CD14-positive monocyte (primary cell): Measurements from ENCODE around the gene HOPX. TPM values are rescaled to one million over a fixed set of nuclear protein-coding genes. Genes with fewer than 3 reads are reported as not detected.

ENCODE experiments used
- DNase-seq, 3 donors: peaks; one replicate each; pipeline ENCODE4 v3.0.0-alpha.2; 2011 to 2022
- H2AFZ ChIP-seq: 2 replicates; pipeline ENCODE4 v1.6.0; 2012; ENCODE audit warnings: mild to moderate bottlenecking, low read depth, low read length, inconsistent platforms; ENCODE audit not compliant: insufficient read depth, poor library complexity, severe bottlenecking
- H3K27ac ChIP-seq, 2 donors: 1 replicate in 1 of 2; 2 replicates in 1 of 2; pipeline ENCODE4 v1.5.1; 2012 to 2013; ENCODE audit warnings: low read length in 2 of 2, control low read depth in 1 of 2, inconsistent platforms in 1 of 2, low read depth in 1 of 2, mild to moderate bottlenecking in 1 of 2
- H3K27me3 ChIP-seq, 2 donors: one replicate each; pipeline versions ENCODE4 v1.6.0 to v1.6.1; 2011 to 2013; ENCODE audit warnings: low read length in 2 of 2; ENCODE audit not compliant: control insufficient read depth in 2 of 2, insufficient read depth in 2 of 2
- H3K36me3 ChIP-seq, 2 donors: replicated peaks in 1 of 2; 1 replicate in 1 of 2; 2 replicates in 1 of 2; pipeline versions ENCODE4 v1.5.1 to v1.6.1; 2012 to 2013; ENCODE audit warnings: low read length in 2 of 2, control low read depth in 1 of 2, inconsistent platforms in 1 of 2, mild to moderate bottlenecking in 1 of 2; ENCODE audit not compliant: insufficient read depth in 2 of 2, control insufficient read depth in 1 of 2
- H3K4me1 ChIP-seq, 2 donors: 1 replicate in 1 of 2; 2 replicates in 1 of 2; pipeline versions ENCODE4 v1.5.1 to v1.6.1; 2012 to 2013; ENCODE audit warnings: low read length in 2 of 2, control low read depth in 1 of 2, inconsistent platforms in 1 of 2, mild to moderate bottlenecking in 1 of 2, moderate library complexity in 1 of 2; ENCODE audit not compliant: insufficient read depth in 2 of 2, control insufficient read depth in 1 of 2
- H3K4me2 ChIP-seq: replicated peaks from 2 replicates; pipeline ENCODE3; 2012; ENCODE audit warnings: low read length, moderate library complexity, mild to moderate bottlenecking; ENCODE audit not compliant: poor library complexity, severe bottlenecking; ENCODE audit errors: extremely low read depth
- H3K4me3 ChIP-seq, 3 experiments: fragments of 200-600 bp in 1 of 3; sonication (generic) in 1 of 3; replicated peaks in 1 of 3; 1 replicate in 2 of 3; 2 replicates in 1 of 3; pipeline ENCODE4 v1.5.1; 2011 to 2013; ENCODE audit warnings: low read length in 3 of 3, mild to moderate bottlenecking in 3 of 3, control low read depth in 2 of 3, low read depth in 2 of 3, inconsistent platforms in 1 of 3, moderate library complexity in 1 of 3
- H3K79me2 ChIP-seq: 2 replicates; pipeline ENCODE4 v1.6.0; 2012; ENCODE audit warnings: mild to moderate bottlenecking, control low read depth, inconsistent platforms, low read length, moderate library complexity; ENCODE audit not compliant: insufficient read depth
- H3K9ac ChIP-seq: 2 replicates; pipeline ENCODE4 v1.6.0; 2017; ENCODE audit warnings: low read length, mild to moderate bottlenecking; ENCODE audit not compliant: insufficient read depth, poor library complexity, severe bottlenecking
- H3K9me3 ChIP-seq, 2 donors: replicated peaks in 1 of 2; 1 replicate in 1 of 2; 2 replicates in 1 of 2; pipeline versions ENCODE4 v1.5.1 to v1.6.1; 2012 to 2013; ENCODE audit warnings: low read length in 2 of 2, control low read depth in 1 of 2; ENCODE audit not compliant: control insufficient read depth in 1 of 2, insufficient read depth in 1 of 2
- H4K20me1 ChIP-seq: 2 replicates; pipeline ENCODE4 v1.6.0; 2012; ENCODE audit warnings: mild to moderate bottlenecking, low read length, control low read depth, moderate library complexity; ENCODE audit not compliant: insufficient read depth
- H3K27ac Mint-ChIP-seq, 7 donors: one replicate each; pipeline ENCODE4 v1.8.0; 2020; ENCODE audit warnings: mild to moderate bottlenecking in 7 of 7, mixed read lengths in 7 of 7, moderate library complexity in 6 of 7, inconsistent platforms in 2 of 7
- H3K27me3 Mint-ChIP-seq, 3 donors: one replicate each; pipeline ENCODE4 v1.8.0; 2021 to 2022; ENCODE audit warnings: low read depth in 3 of 3, mild to moderate bottlenecking in 3 of 3, mixed read lengths in 3 of 3, moderate library complexity in 3 of 3, inconsistent platforms in 1 of 3
- H3K36me3 Mint-ChIP-seq, 2 donors: one replicate each; pipeline ENCODE4 v1.8.0; 2020; ENCODE audit warnings: mixed read lengths in 2 of 2, inconsistent platforms in 1 of 2, mild to moderate bottlenecking in 1 of 2
- H3K4me1 Mint-ChIP-seq: one replicate; pipeline ENCODE4 v1.8.0; 2020; ENCODE audit warnings: mild to moderate bottlenecking, mixed read lengths
- H3K4me3 Mint-ChIP-seq, 2 donors: one replicate each; pipeline ENCODE4 v1.8.0; 2020; ENCODE audit warnings: mild to moderate bottlenecking in 2 of 2, mixed read lengths in 2 of 2, moderate library complexity in 1 of 2
- H3K9me3 Mint-ChIP-seq, 7 donors: one replicate each; pipeline ENCODE4 v1.8.0; 2020 to 2022; ENCODE audit warnings: mixed read lengths in 7 of 7, mild to moderate bottlenecking in 6 of 7, moderate library complexity in 6 of 7, inconsistent platforms in 2 of 7
- WGBS: methylation state at CpG from one replicate; pipeline ENCODE4 v1.1.5; 2013; ENCODE audit warnings: missing lambda C conversion rate; ENCODE audit not compliant: insufficient coverage; 5-methylcytosine and 5-hydroxymethylcytosine counted together
- intact Hi-C, 2 donors: fragments of 100-400 bp; cut with micrococcal nuclease; formaldehyde crosslinking; loops; one replicate each; pipeline versions ENCODE4 v1.15.0 to v1.15.1; 2023
- polyA plus RNA-seq, 3 donors: library from polyadenylated mRNA; depleted of rRNA in 1 of 3; unstranded in 2 of 3; stranded (reverse) in 1 of 3; fragments of 300-500 nt in 2 of 3; fragments of >200 nt in 1 of 3; fragmentation: Illumina TruSeq in 2 of 3; gene quantifications; 1 replicate in 2 of 3; 2 replicates in 1 of 3; pipeline ENCODE4 v1.2.3, GENCODE V29; 2012 to 2021
- TF ChIP-seq, protein P1 (sequence below): fragments of 200-600 bp; IDR thresholded peaks from one replicate; pipeline ENCODE4 v1.8.0; 2022; ENCODE audit warnings: antibody characterized with exemption, mild to moderate bottlenecking

The HOPX gene
- polyA plus RNA-seq, 3 donors = 0.39 to 1.3 (median 0.52) TPM

DNA sequence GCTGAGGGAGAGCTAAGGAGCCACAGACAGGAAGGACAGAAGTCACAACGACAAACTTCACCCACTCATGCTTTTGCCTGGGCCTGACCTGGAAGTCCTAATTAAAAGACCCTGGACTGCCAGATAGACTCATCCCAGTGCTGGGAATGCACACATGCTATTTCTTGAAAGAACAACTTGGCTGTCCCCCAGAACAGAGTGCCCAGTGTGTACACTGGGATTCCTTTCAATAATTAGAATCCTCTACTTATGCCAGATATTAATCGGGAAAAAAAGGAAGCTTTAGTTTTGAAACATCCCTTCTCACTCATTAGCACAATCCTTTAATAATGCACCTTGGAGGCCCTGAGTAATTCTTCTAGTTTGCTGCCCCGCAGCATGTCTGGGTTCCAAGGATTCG, 3.4 kb downstream of the HOPX start:
- H3K4me1 Mint-ChIP-seq = peaks cover 22% of the 10 kb centered on the region
- no peak overlapping the region for H3K4me3 Mint-ChIP-seq

DNA sequence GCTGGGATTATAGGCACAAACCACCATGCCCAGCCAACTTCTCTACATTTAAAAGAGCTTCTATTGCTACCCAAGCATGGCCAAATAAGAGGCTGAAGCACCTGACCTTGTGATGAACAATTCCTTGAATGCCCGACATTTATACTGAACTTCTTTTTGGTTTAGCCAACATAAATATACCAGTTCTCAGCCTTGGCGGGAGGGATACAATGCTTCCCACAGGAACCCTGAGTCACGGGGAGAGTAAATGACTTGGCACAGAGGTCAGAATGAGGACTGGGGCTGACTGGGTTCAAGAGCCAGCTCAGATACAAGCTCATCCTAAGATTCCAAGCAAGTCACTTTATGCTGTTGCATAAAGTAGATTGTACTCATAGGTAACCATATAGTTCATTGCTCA, 6.1 kb downstream of the HOPX start:
- 100% methylated on average over 2 of the region's 3 CpGs for WGBS
- H3K4me3 Mint-ChIP-seq = no peak overlapping the region
- Histone ChIP-seq H3K4me3 (no peak overlapping the region), H3K4me2 (no peak overlapping the region), H3K27ac (no peak overlapping the region), H3K4me1 (peaks cover 10 to 11% of the 10 kb centered on the region in 2 donors), H3K27me3 (no peaks in the 10 kb centered on the region), H2AFZ (no peak overlapping the region), H3K9me3 (no peaks in the 10 kb centered on the region), H3K79me2 (no peaks in the 10 kb centered on the region), H4K20me1 (no peaks in the 10 kb centered on the region), H3K9ac (no peak overlapping the region), H3K36me3 (no peaks in the 10 kb centered on the region)
- H3K27ac Mint-ChIP-seq = no peak overlapping the region
- intact Hi-C loops = no loop called here
- no peak for DNase-seq
- H3K27me3 Mint-ChIP-seq = peaks cover 0 to 4% (median 1%) of the 10 kb centered on the region in 3 donors
- TF ChIP-seq, protein P1, sequence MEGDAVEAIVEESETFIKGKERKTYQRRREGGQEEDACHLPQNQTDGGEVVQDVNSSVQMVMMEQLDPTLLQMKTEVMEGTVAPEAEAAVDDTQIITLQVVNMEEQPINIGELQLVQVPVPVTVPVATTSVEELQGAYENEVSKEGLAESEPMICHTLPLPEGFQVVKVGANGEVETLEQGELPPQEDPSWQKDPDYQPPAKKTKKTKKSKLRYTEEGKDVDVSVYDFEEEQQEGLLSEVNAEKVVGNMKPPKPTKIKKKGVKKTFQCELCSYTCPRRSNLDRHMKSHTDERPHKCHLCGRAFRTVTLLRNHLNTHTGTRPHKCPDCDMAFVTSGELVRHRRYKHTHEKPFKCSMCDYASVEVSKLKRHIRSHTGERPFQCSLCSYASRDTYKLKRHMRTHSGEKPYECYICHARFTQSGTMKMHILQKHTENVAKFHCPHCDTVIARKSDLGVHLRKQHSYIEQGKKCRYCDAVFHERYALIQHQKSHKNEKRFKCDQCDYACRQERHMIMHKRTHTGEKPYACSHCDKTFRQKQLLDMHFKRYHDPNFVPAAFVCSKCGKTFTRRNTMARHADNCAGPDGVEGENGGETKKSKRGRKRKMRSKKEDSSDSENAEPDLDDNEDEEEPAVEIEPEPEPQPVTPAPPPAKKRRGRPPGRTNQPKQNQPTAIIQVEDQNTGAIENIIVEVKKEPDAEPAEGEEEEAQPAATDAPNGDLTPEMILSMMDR = no peak
- no peaks in the 10 kb centered on the region for H3K36me3 Mint-ChIP-seq
- H3K4me1 Mint-ChIP-seq = peaks cover 13% of the 10 kb centered on the region
- peaks cover 0 to 3% (median 2%) of the 10 kb centered on the region in 7 donors for H3K9me3 Mint-ChIP-seq

More for the DNA sequence above, 3.4 kb downstream of the HOPX start:
- Histone ChIP-seq H3K36me3 (no peaks in the 10 kb centered on the region), H3K9ac (no peak overlapping the region), H3K4me1 (peaks cover 10 to 14% of the 10 kb centered on the region in 2 donors), H3K4me3 (no peak overlapping the region), H3K27ac (no peak overlapping the region), H3K9me3 (no peaks in the 10 kb centered on the region), H3K79me2 (no peaks in the 10 kb centered on the region), H2AFZ (no peak overlapping the region), H4K20me1 (no peaks in the 10 kb centered on the region), H3K27me3 (no peaks in the 10 kb centered on the region), H3K4me2 (no peak overlapping the region)
- WGBS = 94% methylated on average over 2 of the region's 4 CpGs
- no peak for DNase-seq
- intact Hi-C loops = no loop called here
- H3K9me3 Mint-ChIP-seq = peaks cover 0 to 3% (median 1%) of the 10 kb centered on the region in 7 donors
- H3K36me3 Mint-ChIP-seq = no peaks in the 10 kb centered on the region
- TF ChIP-seq, protein P1 = no peak
- H3K27me3 Mint-ChIP-seq = peaks cover 0 to 4% (median 4%) of the 10 kb centered on the region in 3 donors
- no peak overlapping the region for H3K27ac Mint-ChIP-seq
